ENCODE data around the gene CHD3. TPM values are rescaled to one million over a fixed set of nuclear protein-coding genes. Genes with fewer than 3 reads are reported as not detected.
A peak's percentile ranks its signal among the peaks of the same experiment; 100 is the strongest.

Gene CHD3
- total and polyA plus RNA-seq, 5 donors from 2014 or later, result 5.0 to 273 (median 7.3) TPM

GRCh38 chr17:7846765-7847661 is 41.6 kb upstream of the CHD3 start:
- Histone ChIP-seq H3K4me1 (ENCODE audit: control insufficient read depth, insufficient read depth, low read length, poor library complexity, severe bottlenecking) (peaks cover 45% of the 10 kb centered on the region), H3K9me3 (ENCODE audit: control insufficient read depth in 2 of 2, low read length in 2 of 2) (no peaks in the 10 kb centered on the region), H3K27ac (ENCODE audit: insufficient read depth, low read length, poor library complexity, severe bottlenecking) (no peak overlapping the region), H3K27me3 (ENCODE audit: control insufficient read depth, insufficient read depth, low read length) (no peaks in the 10 kb centered on the region), H3K4me3 (ENCODE audit: low read depth, low read length) (no peak overlapping the region), H3K36me3 (ENCODE audit: control insufficient read depth, insufficient read depth, low read length) (peaks cover 13% of the 10 kb centered on the region)
- H3K9me3 Mint-ChIP-seq, result peaks cover 0 to 2% (median 0%) of the 10 kb centered on the region in 7 donors
- H3K27ac Mint-ChIP-seq, result no peak overlapping the region
- H3K36me3 Mint-ChIP-seq, result no peaks in the 10 kb centered on the region
- DNase-seq (no peak), ATAC-seq (ENCODE audit: low read depth in 2 of 2) (no peak)
- H3K4me3 Mint-ChIP-seq, result peak overlapping the region in 2 of 4 donors; percentile 66 to 83
- peaks cover 24% of the 10 kb centered on the region for H3K27me3 Mint-ChIP-seq
- H3K4me1 Mint-ChIP-seq, result peaks cover 0 to 43% (median 15%) of the 10 kb centered on the region in 4 donors

- DNase-seq (no peak), ATAC-seq (ENCODE audit: low read depth in 2 of 2) (no peak)
- Mint-ChIP-seq H3K27ac (no peak overlapping the region), H3K4me3 (no peak overlapping the region), H3K9me3 (no peaks in the 10 kb centered on the region), H3K27me3 (peaks cover 12% of the 10 kb centered on the region), H3K36me3 (no peaks in the 10 kb centered on the region), H3K4me1 (peaks cover 0 to 40% (median 11%) of the 10 kb centered on the region in 4 donors)
- Histone ChIP-seq H3K27me3 (ENCODE audit: control insufficient read depth, insufficient read depth, low read length) (no peaks in the 10 kb centered on the region), H3K4me1 (ENCODE audit: control insufficient read depth, insufficient read depth, low read length, poor library complexity, severe bottlenecking) (peaks cover 40% of the 10 kb centered on the region), H3K27ac (ENCODE audit: insufficient read depth, low read length, poor library complexity, severe bottlenecking) (no peak overlapping the region), H3K4me3 (ENCODE audit: low read depth, low read length) (no peak overlapping the region), H3K9me3 (ENCODE audit: control insufficient read depth in 2 of 2, low read length in 2 of 2) (no peaks in the 10 kb centered on the region), H3K36me3 (ENCODE audit: control insufficient read depth, insufficient read depth, low read length) (peaks cover 21% of the 10 kb centered on the region)
Observed at GRCh38 chr17:7848131-7848579, 40.4 kb upstream of the CHD3 start.

- H3K9me3 ChIP-seq (ENCODE audit: control insufficient read depth in 2 of 2, low read length in 2 of 2), result no peaks in the 10 kb centered on the region
- Mint-ChIP-seq H3K4me3 (no peak overlapping the region), H3K27me3 (peaks cover 6% of the 10 kb centered on the region), H3K9me3 (no peaks in the 10 kb centered on the region), H3K4me1 (peaks cover 0 to 37% (median 9%) of the 10 kb centered on the region in 4 donors), H3K36me3 (no peaks in the 10 kb centered on the region), H3K27ac (no peak overlapping the region)
- no peak overlapping the region for H3K4me3 ChIP-seq (ENCODE audit: low read depth, low read length)
- peaks cover 22% of the 10 kb centered on the region for H3K36me3 ChIP-seq (ENCODE audit: control insufficient read depth, insufficient read depth, low read length)
- DNase-seq (no peak), ATAC-seq (ENCODE audit: low read depth in 2 of 2) (no peak)
- H3K27ac ChIP-seq (ENCODE audit: insufficient read depth, low read length, poor library complexity, severe bottlenecking), result no peak overlapping the region
- H3K4me1 ChIP-seq (ENCODE audit: control insufficient read depth, insufficient read depth, low read length, poor library complexity, severe bottlenecking), result peaks cover 34% of the 10 kb centered on the region
- H3K27me3 ChIP-seq (ENCODE audit: control insufficient read depth, insufficient read depth, low read length), result no peaks in the 10 kb centered on the region
Observed at GRCh38 chr17:7848739-7849129, 39.9 kb upstream of the CHD3 start.

- Mint-ChIP-seq H3K36me3 (no peaks in the 10 kb centered on the region), H3K9me3 (no peaks in the 10 kb centered on the region), H3K4me1 (peaks cover 0 to 35% (median 9%) of the 10 kb centered on the region in 4 donors), H3K27me3 (peaks cover 1% of the 10 kb centered on the region), H3K27ac (no peak overlapping the region), H3K4me3 (peak overlapping the region in 1 of 4 donors; percentile 21)
- ATAC-seq (ENCODE audit: low read depth in 2 of 2) (no peak), DNase-seq (no peak)
- no peak overlapping the region for H3K27ac ChIP-seq (ENCODE audit: insufficient read depth, low read length, poor library complexity, severe bottlenecking)
- no peaks in the 10 kb centered on the region for H3K9me3 ChIP-seq (ENCODE audit: control insufficient read depth in 2 of 2, low read length in 2 of 2)
- H3K36me3 ChIP-seq (ENCODE audit: control insufficient read depth, insufficient read depth, low read length), result peaks cover 22% of the 10 kb centered on the region
- no peaks in the 10 kb centered on the region for H3K27me3 ChIP-seq (ENCODE audit: control insufficient read depth, insufficient read depth, low read length)
- no peak overlapping the region for H3K4me3 ChIP-seq (ENCODE audit: low read depth, low read length)
- peaks cover 32% of the 10 kb centered on the region for H3K4me1 ChIP-seq (ENCODE audit: control insufficient read depth, insufficient read depth, low read length, poor library complexity, severe bottlenecking)
Observed at GRCh38 chr17:7849130-7849750, 39.3 kb upstream of the CHD3 start.

- DNase-seq (no peak), ATAC-seq (ENCODE audit: low read depth in 2 of 2) (no peak)
- H3K9me3 ChIP-seq (ENCODE audit: control insufficient read depth in 2 of 2, low read length in 2 of 2), result no peaks in the 10 kb centered on the region
- H3K9me3 Mint-ChIP-seq, result no peaks in the 10 kb centered on the region
- peaks cover 25% of the 10 kb centered on the region for H3K4me1 ChIP-seq (ENCODE audit: control insufficient read depth, insufficient read depth, low read length, poor library complexity, severe bottlenecking)
- no peaks in the 10 kb centered on the region for H3K27me3 Mint-ChIP-seq
- H3K27ac ChIP-seq (ENCODE audit: insufficient read depth, low read length, poor library complexity, severe bottlenecking), result peak overlapping the region; percentile 78
- H3K27me3 ChIP-seq (ENCODE audit: control insufficient read depth, insufficient read depth, low read length), result no peaks in the 10 kb centered on the region
- H3K4me3 Mint-ChIP-seq, result peak overlapping the region in 1 of 4 donors; percentile 21
- no peak overlapping the region for H3K27ac Mint-ChIP-seq
- peaks cover 22% of the 10 kb centered on the region for H3K36me3 ChIP-seq (ENCODE audit: control insufficient read depth, insufficient read depth, low read length)
- H3K36me3 Mint-ChIP-seq, result no peaks in the 10 kb centered on the region
- H3K4me3 ChIP-seq (ENCODE audit: low read depth, low read length), result no peak overlapping the region
- H3K4me1 Mint-ChIP-seq, result peaks cover 0 to 32% (median 9%) of the 10 kb centered on the region in 4 donors
Observed at GRCh38 chr17:7849751-7850504, 38.7 kb upstream of the CHD3 start.

GRCh38 chr17:7850701-7851437 is 37.7 kb upstream of the CHD3 start:
- Mint-ChIP-seq H3K36me3 (no peaks in the 10 kb centered on the region), H3K4me3 (peak overlapping the region; percentile 61 to 85 (median 78)), H3K27me3 (no peaks in the 10 kb centered on the region), H3K27ac (peak overlapping the region; percentile 74 to 90 (median 79)), H3K4me1 (peaks cover 0 to 27% (median 10%) of the 10 kb centered on the region in 4 donors), H3K9me3 (no peaks in the 10 kb centered on the region)
- no peak for DNase-seq
- Histone ChIP-seq H3K36me3 (ENCODE audit: control insufficient read depth, insufficient read depth, low read length) (peaks cover 22% of the 10 kb centered on the region), H3K4me3 (ENCODE audit: low read depth, low read length) (no peak overlapping the region), H3K4me1 (ENCODE audit: control insufficient read depth, insufficient read depth, low read length, poor library complexity, severe bottlenecking) (peaks cover 21% of the 10 kb centered on the region), H3K27ac (ENCODE audit: insufficient read depth, low read length, poor library complexity, severe bottlenecking) (peak overlapping the region; percentile 78), H3K27me3 (ENCODE audit: control insufficient read depth, insufficient read depth, low read length) (no peaks in the 10 kb centered on the region), H3K9me3 (ENCODE audit: control insufficient read depth in 2 of 2, low read length in 2 of 2) (no peaks in the 10 kb centered on the region)
- no peak for ATAC-seq (ENCODE audit: low read depth in 2 of 2)

Data from CD4-positive, CD25-positive, alpha-beta regulatory T cell (primary cell).